CD4-positive, CD25-positive, alpha-beta regulatory T cell (primary cell): Measurements from ENCODE around the gene NCKIPSD. TPM values are rescaled to one million over a fixed set of nuclear protein-coding genes. Genes with fewer than 3 reads are reported as not detected.

ENCODE experiments used
- ATAC-seq, 2 donors: fragments of 150-1000 bp; cut with Tn5 transposase; one replicate each; pipeline ENCODE4 v1.10.0; 2021; ENCODE audit warnings: low read depth in 2 of 2, moderate number of reproducible peaks in 2 of 2, moderate library complexity in 1 of 2
- DNase-seq, 3 donors: peaks; one replicate each; pipeline versions ENCODE4 v3.0.0 to v3.0.0-alpha.2; 2012 to 2022; ENCODE audit warnings: mixed read lengths in 1 of 3
- H3K27ac ChIP-seq: one replicate; pipeline ENCODE4 v1.7.0; 2013; ENCODE audit warnings: mild to moderate bottlenecking, low read length; ENCODE audit not compliant: insufficient read depth, poor library complexity, severe bottlenecking
- H3K27me3 ChIP-seq: one replicate; pipeline ENCODE4 v1.7.0; 2013; ENCODE audit warnings: low read length; ENCODE audit not compliant: control insufficient read depth, insufficient read depth
- H3K36me3 ChIP-seq: one replicate; pipeline ENCODE4 v1.7.0; 2013; ENCODE audit warnings: mild to moderate bottlenecking, low read length, moderate library complexity; ENCODE audit not compliant: control insufficient read depth, insufficient read depth
- H3K4me1 ChIP-seq: 2 replicates; pipeline ENCODE4 v1.7.0; 2013; ENCODE audit warnings: mild to moderate bottlenecking, low read length; ENCODE audit not compliant: insufficient read depth, control insufficient read depth, poor library complexity, severe bottlenecking
- H3K4me3 ChIP-seq: one replicate; pipeline ENCODE4 v1.7.0; 2013; ENCODE audit warnings: low read depth, mild to moderate bottlenecking, low read length, moderate library complexity
- H3K9me3 ChIP-seq, 2 experiments: 1 replicate in 1 of 2; 2 replicates in 1 of 2; pipeline ENCODE4 v1.7.0; 2013; ENCODE audit warnings: low read length in 2 of 2, mild to moderate bottlenecking in 1 of 2, moderate library complexity in 1 of 2; ENCODE audit not compliant: control insufficient read depth in 2 of 2
- H3K27ac Mint-ChIP-seq, 3 donors: one replicate each; pipeline ENCODE4 v1.8.0; 2020 to 2022; ENCODE audit warnings: mild to moderate bottlenecking in 3 of 3, mixed read lengths in 3 of 3, moderate library complexity in 2 of 3
- H3K27me3 Mint-ChIP-seq: one replicate; pipeline ENCODE4 v1.8.0; 2022; ENCODE audit warnings: mild to moderate bottlenecking, mixed read lengths
- H3K36me3 Mint-ChIP-seq: one replicate; pipeline ENCODE4 v1.8.0; 2020; ENCODE audit warnings: mixed read lengths
- H3K4me1 Mint-ChIP-seq, 4 donors: one replicate each; pipeline ENCODE4 v1.8.0; 2020 to 2022; ENCODE audit warnings: mixed read lengths in 4 of 4, mild to moderate bottlenecking in 1 of 4
- H3K4me3 Mint-ChIP-seq, 4 donors: one replicate each; pipeline ENCODE4 v1.8.0; 2020 to 2022; ENCODE audit warnings: mild to moderate bottlenecking in 4 of 4, mixed read lengths in 4 of 4, moderate library complexity in 3 of 4
- H3K9me3 Mint-ChIP-seq, 7 donors: one replicate each; pipeline ENCODE4 v1.8.0; 2020 to 2022; ENCODE audit warnings: mixed read lengths in 7 of 7, mild to moderate bottlenecking in 3 of 7, moderate library complexity in 2 of 7
- polyA plus RNA-seq, 4 donors: library from polyadenylated mRNA; unstranded; fragments of 300-500 nt; fragmentation: Illumina TruSeq; gene quantifications; one replicate each; pipeline ENCODE4 v1.2.3, GENCODE V29; 2021
- total RNA-seq: library from RNA; stranded (reverse); gene quantifications from one replicate; pipeline ENCODE4 v1.2.3, GENCODE V29; 2022

Gene NCKIPSD
- total and polyA plus RNA-seq, 5 donors from 2014 or later: 6.4 to 19.2 (median 10.9) TPM

- Mint-ChIP-seq H3K36me3 (peaks cover 24% of the 10 kb centered on the region), H3K4me1 (peaks cover 17 to 42% (median 18%) of the 10 kb centered on the region in 4 donors)
- H3K4me3 ChIP-seq: no peak overlapping the region
Observed at GRCh38 chr3:48695393-48695753, 9.7 kb upstream of the NCKIPSD start.

GRCh38 chr3:48694610-48695392, 9.1 kb upstream of the NCKIPSD start:
- H3K4me1 ChIP-seq: no peaks in the 10 kb centered on the region
- H3K36me3 Mint-ChIP-seq: peaks cover 24% of the 10 kb centered on the region
- H3K9me3 ChIP-seq: no peaks in the 10 kb centered on the region
- H3K4me3 Mint-ChIP-seq: peak overlapping the region; percentile 11 to 69 (median 36)
- H3K36me3 ChIP-seq: peaks cover 62% of the 10 kb centered on the region
- peak overlapping the region; percentile 10 for H3K27ac ChIP-seq
- DNase-seq: no peak
- H3K4me1 Mint-ChIP-seq: peaks cover 11 to 38% (median 14%) of the 10 kb centered on the region in 4 donors
- peaks cover 0 to 2% (median 0%) of the 10 kb centered on the region in 7 donors for H3K9me3 Mint-ChIP-seq
- H3K27me3 Mint-ChIP-seq: no peaks in the 10 kb centered on the region
- H3K27ac Mint-ChIP-seq: peak overlapping the region; percentile 44 to 74 (median 73)
- no peak for ATAC-seq
- no peaks in the 10 kb centered on the region for H3K27me3 ChIP-seq
- no peak overlapping the region for H3K4me3 ChIP-seq

More at GRCh38 chr3:48695393-48695753, 9.7 kb upstream of the NCKIPSD start:
- Mint-ChIP-seq H3K27ac (peak overlapping the region in 1 of 3 donors; percentile 41), H3K9me3 (peaks cover 0 to 2% (median 0%) of the 10 kb centered on the region in 7 donors), H3K27me3 (no peaks in the 10 kb centered on the region), H3K4me3 (peak overlapping the region; percentile 11 to 69 (median 36))
- DNase-seq: peak in 1 of 3 donors; percentile 63
- H3K27ac ChIP-seq: no peak overlapping the region
- H3K36me3 ChIP-seq: peaks cover 59% of the 10 kb centered on the region
- peak in 1 of 2 donors; percentile 64 for ATAC-seq
- no peaks in the 10 kb centered on the region for H3K27me3 ChIP-seq
- H3K4me1 ChIP-seq: peaks cover under 1% of the 10 kb centered on the region
- no peaks in the 10 kb centered on the region for H3K9me3 ChIP-seq

- no peak for ATAC-seq
- no peak overlapping the region for H3K4me3 Mint-ChIP-seq
- peaks cover 11 to 33% (median 12%) of the 10 kb centered on the region in 4 donors for H3K4me1 Mint-ChIP-seq
- H3K36me3 Mint-ChIP-seq: peaks cover 24% of the 10 kb centered on the region
- no peaks in the 10 kb centered on the region for H3K27me3 ChIP-seq
- H3K27me3 Mint-ChIP-seq: no peaks in the 10 kb centered on the region
- DNase-seq: no peak
- H3K27ac ChIP-seq: no peak overlapping the region
- peaks cover 0 to 2% (median 0%) of the 10 kb centered on the region in 7 donors for H3K9me3 Mint-ChIP-seq
- H3K4me1 ChIP-seq: no peaks in the 10 kb centered on the region
- H3K27ac Mint-ChIP-seq: peak overlapping the region in 2 of 3 donors; percentile 31 to 36
- no peaks in the 10 kb centered on the region for H3K9me3 ChIP-seq
- no peak overlapping the region for H3K4me3 ChIP-seq
- H3K36me3 ChIP-seq: peaks cover 67% of the 10 kb centered on the region
Observed at GRCh38 chr3:48693826-48694225, 8.1 kb upstream of the NCKIPSD start.

GRCh38 chr3:48692551-48692950, 6.8 kb upstream of the NCKIPSD start:
- no peak for DNase-seq
- no peaks in the 10 kb centered on the region for H3K9me3 ChIP-seq
- H3K27me3 Mint-ChIP-seq: no peaks in the 10 kb centered on the region
- H3K27ac Mint-ChIP-seq: no peak overlapping the region
- peaks cover 5 to 24% (median 11%) of the 10 kb centered on the region in 4 donors for H3K4me1 Mint-ChIP-seq
- H3K36me3 Mint-ChIP-seq: peaks cover 31% of the 10 kb centered on the region
- H3K27ac ChIP-seq: no peak overlapping the region
- peaks cover 79% of the 10 kb centered on the region for H3K36me3 ChIP-seq
- ATAC-seq: no peak
- no peak overlapping the region for H3K4me3 ChIP-seq
- H3K9me3 Mint-ChIP-seq: peaks cover 0 to 2% (median 0%) of the 10 kb centered on the region in 7 donors
- H3K4me3 Mint-ChIP-seq: no peak overlapping the region
- H3K27me3 ChIP-seq: no peaks in the 10 kb centered on the region
- H3K4me1 ChIP-seq: no peaks in the 10 kb centered on the region

- Mint-ChIP-seq H3K4me1 (peaks cover 7 to 24% (median 9%) of the 10 kb centered on the region in 4 donors), H3K27me3 (no peaks in the 10 kb centered on the region), H3K36me3 (peaks cover 32% of the 10 kb centered on the region), H3K27ac (peak overlapping the region in 1 of 3 donors; percentile 82), H3K9me3 (peaks cover 0 to 2% (median 0%) of the 10 kb centered on the region in 7 donors), H3K4me3 (peak overlapping the region in 1 of 4 donors; percentile 2)
- no peak overlapping the region for H3K27ac ChIP-seq
- H3K4me1 ChIP-seq: peaks cover 7% of the 10 kb centered on the region
- H3K9me3 ChIP-seq: no peaks in the 10 kb centered on the region
- peaks cover 79% of the 10 kb centered on the region for H3K36me3 ChIP-seq
- no peaks in the 10 kb centered on the region for H3K27me3 ChIP-seq
- ATAC-seq (no peak), DNase-seq (no peak)
- H3K4me3 ChIP-seq: no peak overlapping the region
Observed at GRCh38 chr3:48690846-48691458, 5.2 kb upstream of the NCKIPSD start.

GRCh38 chr3:48689384-48689783, 3.7 kb upstream of the NCKIPSD start:
- no peak overlapping the region for H3K27ac Mint-ChIP-seq
- H3K27me3 Mint-ChIP-seq: no peaks in the 10 kb centered on the region
- ATAC-seq (no peak), DNase-seq (no peak)
- peaks cover 17% of the 10 kb centered on the region for H3K4me1 ChIP-seq
- peaks cover 26% of the 10 kb centered on the region for H3K36me3 Mint-ChIP-seq
- no peak overlapping the region for H3K4me3 Mint-ChIP-seq
- H3K27ac ChIP-seq: no peak overlapping the region
- no peaks in the 10 kb centered on the region for H3K27me3 ChIP-seq
- H3K36me3 ChIP-seq: peaks cover 68% of the 10 kb centered on the region
- H3K4me1 Mint-ChIP-seq: peaks cover 7 to 24% (median 12%) of the 10 kb centered on the region in 4 donors
- no peaks in the 10 kb centered on the region for H3K9me3 Mint-ChIP-seq
- H3K4me3 ChIP-seq: no peak overlapping the region
- no peaks in the 10 kb centered on the region for H3K9me3 ChIP-seq

GRCh38 chr3:48688737-48689075, 3.0 kb upstream of the NCKIPSD start:
- Mint-ChIP-seq H3K27me3 (no peaks in the 10 kb centered on the region), H3K36me3 (peaks cover 26% of the 10 kb centered on the region), H3K9me3 (no peaks in the 10 kb centered on the region), H3K27ac (no peak overlapping the region), H3K4me1 (peaks cover 7 to 29% (median 16%) of the 10 kb centered on the region in 4 donors), H3K4me3 (peak overlapping the region in 2 of 4 donors; percentile 52 to 61)
- H3K27ac ChIP-seq: no peak overlapping the region
- H3K27me3 ChIP-seq: no peaks in the 10 kb centered on the region
- H3K4me3 ChIP-seq: no peak overlapping the region
- H3K9me3 ChIP-seq: no peaks in the 10 kb centered on the region
- DNase-seq (no peak), ATAC-seq (no peak)
- peaks cover 61% of the 10 kb centered on the region for H3K36me3 ChIP-seq
- H3K4me1 ChIP-seq: peaks cover 24% of the 10 kb centered on the region
